Parathyroid adenoma (tissue), 2 donors: ENCODE measurements around the gene KIF25.

Experiments
- H2AFZ ChIP-seq: fragments of 300-600 bp; sonication (generic); one replicate; pipeline ENCODE4 v1.7.0; 2017; ENCODE audit warnings: antibody characterized with exemption, mild to moderate bottlenecking
- H3K27ac ChIP-seq: fragments of 300-600 bp; sonication (generic); one replicate; pipeline ENCODE4 v1.7.0; 2017
- H3K27me3 ChIP-seq: fragments of 300-600 bp; sonication (generic); one replicate; pipeline ENCODE4 v1.7.0; 2017; ENCODE audit warnings: low read length; ENCODE audit not compliant: control insufficient read depth, insufficient read depth
- H3K36me3 ChIP-seq: fragments of 300-600 bp; sonication (generic); one replicate; pipeline ENCODE4 v1.7.0; 2017; ENCODE audit warnings: low read length; ENCODE audit not compliant: control insufficient read depth, insufficient read depth
- H3K4me1 ChIP-seq: fragments of 300-600 bp; sonication (generic); one replicate; pipeline ENCODE4 v1.7.0; 2017; ENCODE audit warnings: control low read depth
- H3K4me2 ChIP-seq: fragments of 300-600 bp; sonication (generic); one replicate; pipeline ENCODE4 v1.7.0; 2017; ENCODE audit warnings: low read length
- H3K4me3 ChIP-seq: fragments of 300-600 bp; sonication (generic); one replicate; pipeline ENCODE4 v1.7.0; 2017; ENCODE audit warnings: low read depth, low read length
- H3K79me2 ChIP-seq: fragments of 300-600 bp; sonication (generic); one replicate; pipeline ENCODE4 v1.7.0; 2017; ENCODE audit warnings: control low read depth
- H3K9ac ChIP-seq: fragments of 300-600 bp; sonication (generic); one replicate; pipeline ENCODE4 v1.7.0; 2017; ENCODE audit warnings: mild to moderate bottlenecking
- H3K9me3 ChIP-seq: fragments of 300-600 bp; sonication (generic); one replicate; pipeline ENCODE4 v1.7.0; 2017; ENCODE audit warnings: low read length; ENCODE audit not compliant: control insufficient read depth
- TF ChIP-seq, protein P1 (sequence below): fragments of 300-600 bp; sonication (generic); IDR thresholded peaks from one replicate; pipeline ENCODE4 v1.7.0; 2017; ENCODE audit warnings: antibody characterized with exemption, mild to moderate bottlenecking
- donor health status: primary hyperparathyroidism.

The KIF25 gene

DNA sequence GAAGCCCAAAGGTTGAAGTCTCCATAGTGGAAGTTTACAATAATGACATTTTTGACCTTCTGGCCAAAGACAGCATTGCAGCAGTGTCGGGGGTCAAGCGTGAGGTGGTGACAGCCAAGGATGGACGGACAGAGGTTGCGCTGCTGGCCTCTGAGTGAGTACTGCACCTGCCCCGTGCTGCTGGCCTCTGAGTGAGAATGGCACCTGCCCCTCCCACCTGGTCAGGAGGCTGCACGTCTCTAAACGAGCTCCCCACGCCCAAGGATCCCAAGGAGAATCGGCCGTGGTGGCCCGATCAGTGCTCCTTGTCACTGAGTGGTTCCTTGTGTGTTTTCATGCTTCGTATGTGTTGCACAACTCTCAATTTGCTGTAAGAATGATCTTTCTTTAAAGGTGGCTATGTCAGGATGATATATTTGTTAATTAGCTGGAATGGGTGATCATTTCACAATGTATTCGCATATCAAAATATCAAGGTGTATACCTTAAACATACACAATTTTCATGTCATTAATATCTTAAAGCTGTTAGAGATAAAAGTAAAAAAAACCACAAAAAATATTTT, 41.2 kb downstream of the KIF25 start:
- Histone ChIP-seq H3K9me3 (no peaks in the 10 kb centered on the region), H3K36me3 (no peaks in the 10 kb centered on the region), H3K4me3 (no peak overlapping the region), H3K4me2 (no peak overlapping the region), H3K79me2 (no peaks in the 10 kb centered on the region), H3K4me1 (no peaks in the 10 kb centered on the region), H2AFZ (no peak overlapping the region), H3K9ac (no peak overlapping the region), H3K27ac (no peak overlapping the region), H3K27me3 (no peaks in the 10 kb centered on the region)
- TF ChIP-seq, protein P1, sequence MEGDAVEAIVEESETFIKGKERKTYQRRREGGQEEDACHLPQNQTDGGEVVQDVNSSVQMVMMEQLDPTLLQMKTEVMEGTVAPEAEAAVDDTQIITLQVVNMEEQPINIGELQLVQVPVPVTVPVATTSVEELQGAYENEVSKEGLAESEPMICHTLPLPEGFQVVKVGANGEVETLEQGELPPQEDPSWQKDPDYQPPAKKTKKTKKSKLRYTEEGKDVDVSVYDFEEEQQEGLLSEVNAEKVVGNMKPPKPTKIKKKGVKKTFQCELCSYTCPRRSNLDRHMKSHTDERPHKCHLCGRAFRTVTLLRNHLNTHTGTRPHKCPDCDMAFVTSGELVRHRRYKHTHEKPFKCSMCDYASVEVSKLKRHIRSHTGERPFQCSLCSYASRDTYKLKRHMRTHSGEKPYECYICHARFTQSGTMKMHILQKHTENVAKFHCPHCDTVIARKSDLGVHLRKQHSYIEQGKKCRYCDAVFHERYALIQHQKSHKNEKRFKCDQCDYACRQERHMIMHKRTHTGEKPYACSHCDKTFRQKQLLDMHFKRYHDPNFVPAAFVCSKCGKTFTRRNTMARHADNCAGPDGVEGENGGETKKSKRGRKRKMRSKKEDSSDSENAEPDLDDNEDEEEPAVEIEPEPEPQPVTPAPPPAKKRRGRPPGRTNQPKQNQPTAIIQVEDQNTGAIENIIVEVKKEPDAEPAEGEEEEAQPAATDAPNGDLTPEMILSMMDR = no peak

DNA sequence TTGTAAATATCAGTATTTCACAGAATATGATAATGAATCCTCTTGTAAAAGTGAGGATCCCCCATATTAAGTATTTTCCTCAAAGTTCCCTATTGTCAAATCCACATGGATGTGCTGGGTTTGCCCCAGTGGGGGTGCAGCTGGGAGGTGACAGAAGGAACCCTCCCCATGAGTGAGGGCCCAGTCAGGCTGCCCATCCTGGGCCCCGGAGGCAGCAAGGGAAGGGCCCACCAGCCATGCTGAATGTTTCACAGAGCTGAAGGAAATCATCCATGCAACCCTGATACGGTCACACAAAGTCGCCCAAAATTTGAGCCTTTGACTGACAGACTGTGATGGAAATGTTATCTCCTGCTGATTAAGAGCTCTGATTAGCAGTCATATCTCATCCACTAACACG, 41.8 kb downstream of the KIF25 start:
- Histone ChIP-seq H3K27me3 (no peaks in the 10 kb centered on the region), H3K4me2 (no peak overlapping the region), H3K9ac (no peak overlapping the region), H3K9me3 (no peaks in the 10 kb centered on the region), H3K79me2 (no peaks in the 10 kb centered on the region), H2AFZ (no peak overlapping the region), H3K27ac (no peak overlapping the region), H3K36me3 (no peaks in the 10 kb centered on the region), H3K4me3 (no peak overlapping the region), H3K4me1 (no peaks in the 10 kb centered on the region)
- TF ChIP-seq, protein P1 = no peak

DNA sequence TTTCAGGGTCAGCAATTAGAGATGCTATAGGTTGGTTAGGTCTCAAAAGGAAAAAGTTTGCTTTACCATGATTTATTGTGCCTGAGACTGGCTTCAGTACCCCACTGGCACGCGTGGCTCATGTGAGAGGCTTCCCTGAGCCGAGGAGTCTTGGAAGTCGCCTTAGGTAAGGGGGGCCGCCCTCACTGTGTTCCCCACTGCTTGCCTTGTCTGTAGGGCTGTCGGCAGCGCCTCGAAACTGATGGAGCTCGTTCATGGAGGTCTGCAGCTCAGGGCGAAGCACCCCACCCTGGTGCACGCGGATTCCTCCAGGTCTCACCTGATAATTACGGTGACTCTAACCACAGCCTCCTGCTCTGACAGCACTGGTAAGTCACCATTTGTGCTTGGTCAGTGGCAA, 42.4 kb downstream of the KIF25 start:
- Histone ChIP-seq H3K27ac (no peak overlapping the region), H3K9ac (no peak overlapping the region), H2AFZ (no peak overlapping the region), H3K9me3 (no peaks in the 10 kb centered on the region), H3K4me3 (no peak overlapping the region), H3K36me3 (no peaks in the 10 kb centered on the region), H3K4me2 (no peak overlapping the region), H3K27me3 (no peaks in the 10 kb centered on the region), H3K79me2 (no peaks in the 10 kb centered on the region), H3K4me1 (no peaks in the 10 kb centered on the region)
- TF ChIP-seq, protein P1 = no peak

DNA sequence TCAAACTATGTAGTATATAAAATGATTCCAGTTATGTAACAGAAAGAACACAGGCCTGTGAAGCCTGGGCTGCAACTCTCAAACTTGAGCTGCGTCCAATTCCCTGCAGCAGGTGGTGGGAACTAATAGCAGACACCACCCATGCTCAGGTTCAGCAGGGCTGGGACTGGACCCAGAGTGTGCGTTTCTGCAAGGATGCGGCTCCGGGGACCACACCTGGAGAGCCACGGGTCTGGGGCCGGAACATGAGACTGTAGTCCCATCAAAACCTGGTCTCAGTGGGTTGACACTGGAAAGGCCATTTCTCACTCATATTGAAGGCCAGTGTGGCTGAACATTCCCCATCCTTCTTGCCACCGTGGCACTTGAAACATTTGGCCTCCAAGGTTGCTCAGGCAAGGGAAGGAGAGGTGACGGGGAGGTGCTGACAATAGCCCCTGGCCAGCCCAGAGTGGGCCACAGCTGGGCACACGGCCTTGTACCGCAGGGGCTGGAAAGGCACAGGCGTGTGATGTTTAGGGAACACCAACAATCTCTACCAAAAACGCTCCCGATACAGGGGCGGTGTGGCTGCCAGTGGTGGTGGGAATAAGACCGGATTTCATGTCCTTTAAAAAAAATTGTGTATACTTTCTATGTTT, 43.5 kb downstream of the KIF25 start:
- Histone ChIP-seq H3K36me3 (no peaks in the 10 kb centered on the region), H3K27ac (no peak overlapping the region), H3K4me1 (no peaks in the 10 kb centered on the region), H3K9me3 (no peaks in the 10 kb centered on the region), H3K79me2 (no peaks in the 10 kb centered on the region), H3K4me2 (no peak overlapping the region), H3K27me3 (no peaks in the 10 kb centered on the region), H3K9ac (no peak overlapping the region), H2AFZ (no peak overlapping the region), H3K4me3 (no peak overlapping the region)
- TF ChIP-seq, protein P1 = no peak

DNA sequence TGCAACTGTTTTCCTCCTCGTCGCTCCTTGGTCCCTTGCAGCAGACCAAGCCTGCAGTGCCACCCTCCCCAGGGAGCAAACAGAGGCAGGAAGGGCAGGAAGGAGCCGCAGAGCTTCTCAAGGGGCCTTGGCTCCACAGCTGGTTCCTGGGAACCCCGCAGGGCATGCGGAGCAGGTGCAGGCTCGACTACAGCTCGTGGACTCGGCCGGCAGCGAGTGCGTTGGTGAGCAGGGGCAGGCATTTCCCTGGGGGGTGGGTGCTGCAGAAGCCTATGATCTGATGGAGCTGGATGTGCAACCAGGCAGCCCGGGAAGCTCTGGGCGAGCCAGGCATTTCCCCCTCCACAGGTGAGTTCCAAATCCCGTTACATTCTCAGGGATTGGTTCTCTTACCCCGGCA, 44.5 kb downstream of the KIF25 start:
- Histone ChIP-seq H2AFZ (no peak overlapping the region), H3K36me3 (no peaks in the 10 kb centered on the region), H3K9ac (no peak overlapping the region), H3K9me3 (no peaks in the 10 kb centered on the region), H3K4me3 (no peak overlapping the region), H3K27me3 (no peaks in the 10 kb centered on the region), H3K4me2 (no peak overlapping the region), H3K27ac (no peak overlapping the region), H3K4me1 (no peaks in the 10 kb centered on the region), H3K79me2 (no peaks in the 10 kb centered on the region)
- TF ChIP-seq, protein P1 = no peak
